GM21447 (cell line): ENCODE measurements around the gene GFRA1.
"Not testable (repeated sequence)": the region's sequence is repeated elsewhere in the genome, so short reads cannot be mapped to it uniquely, and the experiment has no call there.

ENCODE experiments used
- ATAC-seq: cut with Tn5 transposase; IDR thresholded peaks from one replicate; pipeline ENCODE4 v1.9.1; 2021; ENCODE audit not compliant: unreplicated experiment

GFRA1 gene

GRCh38 chr10:116076621-116077020 lies 196.4 kb downstream of the GFRA1 start:
- ATAC-seq = no peak

DNA sequence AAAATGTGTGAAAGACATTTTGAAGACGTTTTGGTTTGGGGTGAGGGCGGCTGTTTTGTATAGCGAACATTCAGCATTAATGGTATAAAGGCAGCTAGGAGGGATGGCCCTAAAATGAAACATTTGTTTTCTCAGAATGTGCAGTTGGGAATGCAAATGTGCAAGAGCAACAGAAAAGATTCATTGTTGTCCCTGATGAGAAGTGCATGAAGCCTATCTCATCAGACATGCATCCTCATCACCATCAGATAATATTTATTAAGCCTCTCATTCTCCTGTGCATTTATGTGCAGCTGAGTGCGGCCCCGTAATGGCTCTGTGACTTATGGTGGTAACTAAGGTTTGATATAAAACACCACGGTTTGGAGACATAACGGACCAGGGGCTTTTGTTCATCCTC lies 199.5 kb downstream of the GFRA1 start:
- no peak for ATAC-seq

DNA sequence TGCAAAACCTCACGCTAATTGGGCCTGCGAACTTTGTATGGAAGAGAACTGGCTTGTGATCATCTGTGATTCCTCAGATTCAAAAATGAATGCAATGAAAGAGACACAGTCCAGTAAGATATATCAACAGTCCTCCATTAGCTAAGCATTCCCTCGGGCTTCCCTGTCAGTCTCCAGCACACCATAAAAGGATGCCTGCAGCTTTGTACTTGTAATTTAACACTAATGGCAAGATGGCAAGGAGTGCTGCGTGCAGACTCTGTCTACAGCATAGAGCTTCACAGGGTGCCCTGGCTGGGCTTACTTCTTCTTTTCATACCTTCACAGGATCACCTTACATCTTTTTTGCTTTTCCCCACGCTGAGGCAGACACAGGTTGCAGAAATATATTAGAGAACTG lies 200.0 kb downstream of the GFRA1 start:
- no peak for ATAC-seq

DNA sequence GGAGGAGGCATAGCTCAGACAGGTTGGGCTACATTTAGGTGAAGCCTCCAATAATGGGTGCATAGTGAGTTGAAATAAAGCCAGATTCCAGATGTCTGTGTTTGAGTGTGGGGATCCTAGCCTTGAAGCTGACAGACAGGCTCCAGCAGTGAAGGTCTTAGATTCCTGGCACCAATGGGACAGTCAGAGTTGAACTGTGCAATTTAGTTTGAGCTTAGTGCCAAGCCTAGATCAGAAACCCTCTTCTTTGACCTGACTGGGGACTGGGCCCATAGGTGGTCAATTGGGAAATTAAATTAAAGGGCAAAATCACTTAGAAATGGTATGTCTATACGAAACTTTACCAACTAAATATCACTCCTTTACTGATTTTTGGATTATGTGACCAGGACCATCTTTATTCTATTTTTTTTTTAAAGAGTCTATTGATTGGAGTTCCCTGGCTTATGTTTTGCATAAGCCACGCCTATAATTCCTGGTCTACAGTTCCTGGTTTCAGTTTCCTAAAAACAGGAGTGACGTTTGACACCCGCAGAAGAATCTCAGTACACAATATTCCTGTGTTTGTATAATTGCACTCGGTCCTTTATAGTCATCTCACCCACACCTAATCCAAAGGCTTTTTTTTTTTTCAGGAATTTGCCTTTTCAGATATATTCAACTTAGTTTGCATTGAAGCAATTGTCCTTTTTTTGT lies 201.4 kb downstream of the GFRA1 start:
- ATAC-seq = no peak

DNA sequence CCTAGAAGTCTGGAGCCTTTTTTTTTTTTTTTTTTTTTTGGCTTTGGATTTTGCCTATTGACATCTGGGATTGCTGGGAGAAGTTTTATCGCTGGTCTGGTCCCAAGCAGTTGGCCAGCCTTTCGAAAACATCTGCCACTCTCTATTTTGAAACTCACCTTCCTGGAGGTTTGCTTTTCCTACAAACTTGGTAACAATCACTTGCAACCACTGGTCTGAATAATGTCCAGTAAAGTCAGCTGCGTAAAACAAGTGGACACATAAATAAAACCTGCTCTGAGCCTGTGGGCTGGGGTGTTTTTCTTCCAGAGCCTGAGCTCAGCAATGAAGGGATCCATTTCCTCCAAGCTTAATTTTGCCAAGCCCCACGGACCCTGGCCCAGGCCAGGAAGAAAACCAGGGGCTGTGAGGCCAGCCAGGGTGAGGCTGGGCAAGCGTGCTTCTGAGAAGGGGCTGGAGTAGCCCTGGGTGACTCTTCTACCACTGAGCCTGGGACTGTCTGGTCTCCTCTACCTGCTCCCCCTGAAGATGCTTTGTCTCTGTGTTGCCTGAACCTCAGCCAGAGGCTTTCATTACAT lies 202.2 kb downstream of the GFRA1 start:
- no peak for ATAC-seq

DNA sequence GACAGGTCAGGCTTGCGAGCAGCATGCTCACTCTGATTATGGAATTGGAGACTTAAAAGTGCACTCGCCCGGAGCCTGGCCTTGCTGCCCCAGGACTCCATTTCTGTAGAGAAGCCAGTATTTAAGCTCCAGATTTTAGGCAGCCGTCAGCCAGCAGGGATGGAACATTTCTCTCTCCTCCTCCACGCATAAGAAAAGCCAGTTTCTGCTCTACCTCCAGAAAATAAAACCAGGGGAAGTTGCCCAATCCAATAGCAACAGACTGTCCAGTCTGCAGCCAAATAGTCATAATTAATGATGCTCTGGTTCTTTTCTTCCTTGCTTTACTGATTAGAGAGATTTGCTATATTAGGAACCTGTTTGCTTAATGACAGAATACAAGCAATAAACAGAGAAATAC lies 203.2 kb downstream of the GFRA1 start:
- ATAC-seq = no peak

- no peak for ATAC-seq
Observed at GRCh38 chr10:116067825-116068224, 205.2 kb downstream of the GFRA1 start.

DNA sequence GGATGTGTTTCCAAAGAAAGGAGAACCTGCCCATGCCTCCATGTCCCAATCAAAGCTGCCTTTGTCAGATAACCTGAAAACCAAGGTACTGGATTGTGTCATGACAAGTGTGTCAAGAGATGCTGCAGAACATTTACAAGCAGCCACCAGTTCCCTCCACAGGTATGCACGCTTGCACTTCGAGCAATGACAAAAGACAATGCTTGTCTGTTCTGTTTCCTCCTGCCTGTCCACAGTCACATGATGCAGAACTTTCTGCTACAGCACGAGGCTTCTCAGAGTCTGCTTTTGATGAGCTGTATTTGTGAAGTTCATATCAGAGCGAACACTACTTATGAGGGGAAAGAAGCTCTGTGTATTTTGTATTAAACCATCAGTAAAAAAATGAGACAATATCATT lies 209.9 kb downstream of the GFRA1 start:
- no peak for ATAC-seq

- ATAC-seq = no peak
Observed at GRCh38 chr10:116060864-116061263, 212.1 kb downstream of the GFRA1 start.

DNA sequence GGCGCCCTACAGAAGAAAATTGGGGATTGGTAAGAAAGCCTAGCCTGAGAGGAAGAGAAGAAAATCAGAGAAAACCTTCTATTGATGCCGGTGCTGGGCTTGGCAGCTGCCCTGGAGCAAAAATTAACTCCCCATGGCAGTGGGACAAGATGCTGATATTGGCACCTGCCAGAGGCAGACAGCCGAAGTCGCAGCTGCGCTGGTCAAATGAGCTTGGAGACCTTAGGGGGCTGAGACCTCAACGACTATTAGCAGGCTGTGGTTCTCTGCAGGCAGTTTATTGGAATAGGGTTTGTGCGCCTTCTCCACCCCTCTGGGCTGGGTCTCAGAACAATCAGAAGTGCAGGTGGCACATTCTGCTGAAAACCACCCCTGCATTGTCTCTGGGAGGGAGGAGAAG lies 213.7 kb downstream of the GFRA1 start:
- ATAC-seq = no peak

- no peak for ATAC-seq
Observed at GRCh38 chr10:116056445-116057293, 216.3 kb downstream of the GFRA1 start.

- ATAC-seq = no peak
Observed at GRCh38 chr10:116055917-116056252, 217.1 kb downstream of the GFRA1 start.

- no peak for ATAC-seq
Observed at GRCh38 chr10:116055252-116055916, 217.6 kb downstream of the GFRA1 start.

DNA sequence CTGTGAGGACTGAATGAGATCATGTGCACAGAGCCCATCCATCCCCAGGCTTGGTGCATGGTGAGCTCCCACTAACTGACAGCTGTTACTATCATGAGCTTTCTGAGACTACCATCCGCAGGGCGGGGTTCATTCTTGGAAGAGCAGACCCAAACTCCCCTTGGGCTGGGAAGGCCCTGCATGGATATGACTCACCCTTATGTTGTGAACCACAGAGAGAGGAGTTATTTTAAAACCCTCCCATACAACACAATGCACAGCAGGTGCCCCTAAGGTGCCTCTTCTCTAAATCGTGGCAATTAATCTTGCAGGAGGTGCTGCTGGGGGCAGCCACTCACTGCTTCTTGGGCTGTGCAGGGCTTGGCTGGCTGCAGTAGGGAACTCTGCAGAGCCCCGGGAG lies 219.1 kb downstream of the GFRA1 start:
- ATAC-seq = no peak

GRCh38 chr10:116053009-116053730 lies 219.8 kb downstream of the GFRA1 start:
- ATAC-seq = not testable (repeated sequence)

- ATAC-seq = not testable (repeated sequence)
Observed at GRCh38 chr10:116052522-116052921, 220.5 kb downstream of the GFRA1 start.

DNA sequence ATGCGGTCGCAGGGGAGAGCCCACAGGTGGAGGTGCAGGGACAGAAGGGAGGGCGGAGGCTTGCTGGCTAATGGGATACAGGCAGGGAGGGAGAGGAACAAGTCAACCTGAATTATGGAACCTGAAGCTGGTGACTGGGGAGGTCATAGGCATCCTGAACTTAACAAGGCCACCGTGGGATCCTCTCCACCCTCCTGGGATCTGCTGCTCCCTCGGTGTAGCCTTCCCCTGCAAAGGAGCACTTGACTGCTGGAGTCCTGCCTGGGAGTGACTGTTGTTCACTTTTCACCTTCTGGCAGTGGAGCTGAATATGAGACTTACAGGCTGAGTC lies 223.1 kb downstream of the GFRA1 start:
- ATAC-seq = no peak

- no peak for ATAC-seq
Observed at GRCh38 chr10:116049158-116049973, 223.6 kb downstream of the GFRA1 start.

DNA sequence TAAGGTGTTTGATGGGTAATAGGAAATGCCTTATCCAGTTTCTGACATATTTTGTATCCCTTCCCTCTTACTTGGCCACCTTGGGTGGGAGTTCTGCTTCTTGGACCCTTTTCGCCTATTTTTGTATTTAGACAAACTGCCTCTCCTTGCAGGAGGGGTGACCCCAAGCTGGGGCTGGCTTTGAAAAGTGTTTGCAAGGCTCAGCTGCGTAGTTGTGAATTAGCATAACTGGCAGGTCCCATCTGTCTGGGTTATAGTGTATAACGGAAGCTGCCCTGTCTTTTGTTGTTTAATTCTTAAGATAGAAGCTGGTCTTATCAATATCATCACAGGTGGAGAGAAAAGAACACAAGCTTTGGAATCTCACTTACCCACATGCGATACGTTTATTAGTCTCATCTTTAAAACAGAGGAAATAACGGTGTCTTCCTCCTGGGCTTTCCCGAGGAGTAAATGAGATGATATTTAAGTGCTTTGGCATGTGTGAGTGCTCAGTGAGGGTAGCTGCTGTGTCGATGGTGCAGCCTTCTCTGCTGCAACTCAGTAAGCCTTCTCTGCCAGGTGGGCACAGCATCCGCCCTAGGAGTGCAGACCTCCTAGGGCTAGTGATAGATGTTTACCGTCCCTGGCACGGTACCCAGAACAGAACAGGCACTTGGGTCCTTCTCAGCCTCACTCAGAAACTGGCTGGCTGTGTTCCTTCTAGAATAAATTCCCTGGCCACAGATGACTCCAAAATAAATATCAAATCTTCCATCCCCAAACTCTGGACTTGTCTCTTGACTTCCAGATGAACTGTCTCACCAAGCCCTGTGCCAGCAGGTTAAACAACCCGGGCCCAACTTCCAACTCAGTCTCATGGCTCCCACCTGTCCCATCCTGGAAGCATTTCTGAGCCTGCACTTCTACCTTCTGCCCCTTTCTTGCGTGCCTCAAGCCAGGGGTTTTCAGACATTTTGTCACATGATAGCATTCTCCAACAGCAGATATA lies 227.3 kb downstream of the GFRA1 start:
- no peak for ATAC-seq
